ENCODE data around the gene TOR1AIP2. TPM values are rescaled to one million over a fixed set of nuclear protein-coding genes. Genes with fewer than 3 reads are reported as not detected.

Gene TOR1AIP2
- total RNA-seq, 1 donor from 2014 or later = 71.1 TPM

GRCh38 chr1:179813626-179814545 lies 63.7 kb downstream of the TOR1AIP2 start:
- Mint-ChIP-seq H3K9me3 (ENCODE audit: unreplicated experiment) (no peaks in the 10 kb centered on the region), H3K27ac (ENCODE audit: unreplicated experiment) (no peak overlapping the region)

GRCh38 chr1:179812501-179813292 lies 64.9 kb downstream of the TOR1AIP2 start:
- Mint-ChIP-seq H3K27ac (ENCODE audit: unreplicated experiment) (no peak overlapping the region), H3K4me1 (ENCODE audit: unreplicated experiment) (peaks cover 18% of the 10 kb centered on the region), H3K9me3 (ENCODE audit: unreplicated experiment) (no peaks in the 10 kb centered on the region), H3K27me3 (ENCODE audit: unreplicated experiment) (peaks cover 33% of the 10 kb centered on the region), H3K36me3 (ENCODE audit: low read depth, unreplicated experiment) (no peaks in the 10 kb centered on the region), H3K4me3 (ENCODE audit: unreplicated experiment) (no peak overlapping the region)
- TF ChIP-seq CTCF (IDR thresholded peaks at IDR 0.05; ENCODE audit: unreplicated experiment) = no peak
- no peak for DNase-seq (ENCODE audit: low spot score)

More at GRCh38 chr1:179813626-179814545, 63.7 kb downstream of the TOR1AIP2 start:
- no peak overlapping the region for H3K4me3 Mint-ChIP-seq (ENCODE audit: unreplicated experiment)
- no peaks in the 10 kb centered on the region for H3K36me3 Mint-ChIP-seq (ENCODE audit: low read depth, unreplicated experiment)
- peaks cover 18% of the 10 kb centered on the region for H3K4me1 Mint-ChIP-seq (ENCODE audit: unreplicated experiment)
- H3K27me3 Mint-ChIP-seq (ENCODE audit: unreplicated experiment) = peaks cover 35% of the 10 kb centered on the region
- DNase-seq (ENCODE audit: low spot score) = no peak
- TF ChIP-seq CTCF (IDR thresholded peaks at IDR 0.05; ENCODE audit: unreplicated experiment) = no peak

- Mint-ChIP-seq H3K9me3 (ENCODE audit: unreplicated experiment) (no peaks in the 10 kb centered on the region), H3K27me3 (ENCODE audit: unreplicated experiment) (peaks cover 26% of the 10 kb centered on the region), H3K4me1 (ENCODE audit: unreplicated experiment) (peaks cover 7% of the 10 kb centered on the region), H3K27ac (ENCODE audit: unreplicated experiment) (no peak overlapping the region), H3K36me3 (ENCODE audit: low read depth, unreplicated experiment) (no peaks in the 10 kb centered on the region), H3K4me3 (ENCODE audit: unreplicated experiment) (no peak overlapping the region)
- DNase-seq (ENCODE audit: low spot score) = no peak
- no peak for TF ChIP-seq CTCF (IDR thresholded peaks at IDR 0.05; ENCODE audit: unreplicated experiment)
These were observed 67.3 kb downstream of the TOR1AIP2 start for GRCh38 chr1:179810367-179810715.

- peak; percentile 93 for TF ChIP-seq CTCF (IDR thresholded peaks at IDR 0.05; ENCODE audit: unreplicated experiment)
These were observed 67.9 kb downstream of the TOR1AIP2 start for GRCh38 chr1:179809506-179810366.

More at GRCh38 chr1:179809506-179810366, 67.9 kb downstream of the TOR1AIP2 start:
- peaks cover 21% of the 10 kb centered on the region for H3K27me3 Mint-ChIP-seq (ENCODE audit: unreplicated experiment)
- no peaks in the 10 kb centered on the region for H3K9me3 Mint-ChIP-seq (ENCODE audit: unreplicated experiment)
- no peaks in the 10 kb centered on the region for H3K36me3 Mint-ChIP-seq (ENCODE audit: low read depth, unreplicated experiment)
- no peak overlapping the region for H3K4me3 Mint-ChIP-seq (ENCODE audit: unreplicated experiment)
- DNase-seq (ENCODE audit: low spot score) = peak; percentile 73
- peaks cover 1% of the 10 kb centered on the region for H3K4me1 Mint-ChIP-seq (ENCODE audit: unreplicated experiment)
- H3K27ac Mint-ChIP-seq (ENCODE audit: unreplicated experiment) = no peak overlapping the region
